RPMI8226 (cell line): ENCODE results near the gene SOD1.
"Not testable (repeated sequence)": the region's sequence is repeated elsewhere in the genome, so short reads cannot be mapped to it uniquely, and the experiment has no call there.

ENCODE experiments used
- DNase-seq: peaks from one replicate; pipeline ENCODE4 v3.0.0-alpha.2; 2015

The SOD1 gene

GRCh38 chr21:31659536-31660258 is at the start of gene SOD1:
Gene SOD1, plus strand, starts transcription at chr21:31659693. Its CDS starts 77 bp downstream, at chr21:31659770.
- DNase-seq, result peak; percentile 97

- DNase-seq, result no peak
Observed at GRCh38 chr21:31611445-31611844, 48.0 kb upstream of the SOD1 start.

GRCh38 chr21:31612894-31613785 is 46.4 kb upstream of the SOD1 start:
- no peak for DNase-seq

GRCh38 chr21:31614705-31615104 is 44.8 kb upstream of the SOD1 start:
- no peak for DNase-seq

GRCh38 chr21:31616216-31616615 is 43.3 kb upstream of the SOD1 start:
- no peak for DNase-seq

- DNase-seq, result no peak
Observed at GRCh38 chr21:31618696-31619430, 40.6 kb upstream of the SOD1 start.

- no peak for DNase-seq
Observed at GRCh38 chr21:31622397-31622796, 37.1 kb upstream of the SOD1 start.

GRCh38 chr21:31623664-31624063 is 35.8 kb upstream of the SOD1 start:
- no peak for DNase-seq

GRCh38 chr21:31624181-31624580 is 35.3 kb upstream of the SOD1 start:
- no peak for DNase-seq

- no peak for DNase-seq
Observed at GRCh38 chr21:31624961-31625491, 34.5 kb upstream of the SOD1 start.

GRCh38 chr21:31629972-31630711 is 29.4 kb upstream of the SOD1 start:
- no peak for DNase-seq

GRCh38 chr21:31631881-31632280 is 27.6 kb upstream of the SOD1 start:
- DNase-seq, result not testable (repeated sequence)

GRCh38 chr21:31634993-31635392 is 24.5 kb upstream of the SOD1 start:
- DNase-seq, result no peak

- no peak for DNase-seq
Observed at GRCh38 chr21:31636874-31637273, 22.6 kb upstream of the SOD1 start.

- no peak for DNase-seq
Observed at GRCh38 chr21:31641416-31641922, 18.0 kb upstream of the SOD1 start.

GRCh38 chr21:31644643-31645042 is 14.8 kb upstream of the SOD1 start:
- no peak for DNase-seq

- DNase-seq, result no peak
Observed at GRCh38 chr21:31647650-31648049, 11.8 kb upstream of the SOD1 start.

- no peak for DNase-seq
Observed at GRCh38 chr21:31650930-31651329, 8.6 kb upstream of the SOD1 start.

- not testable (repeated sequence) for DNase-seq
Observed at GRCh38 chr21:31651491-31651890, 8.0 kb upstream of the SOD1 start.

GRCh38 chr21:31654340-31654739 is 5.2 kb upstream of the SOD1 start:
- DNase-seq, result no peak

GRCh38 chr21:31654821-31655580 is 4.5 kb upstream of the SOD1 start:
- not testable (repeated sequence) for DNase-seq
